PC-9 (cell line): ENCODE results near the gene STX7.

Experiments
- CTCF ChIP-seq: fragments of 200-600 bp; sonication (generic); conservative IDR thresholded peaks from 2 replicates; pipeline ENCODE4 v1.6.1; 2017; ENCODE audit warnings: mixed run types, antibody characterized with exemption, mild to moderate bottlenecking, moderate library complexity
- EZH2 ChIP-seq: fragments of 200-600 bp; sonication (generic); IDR thresholded peaks from 2 replicates; pipeline ENCODE4 v1.8.0; 2017; ENCODE audit warnings: antibody characterized with exemption, low read depth

GRCh38 chr6:132494954-132495353 lies 18.0 kb downstream of the STX7 start:
- TF ChIP-seq CTCF: no peak
- TF ChIP-seq EZH2: no peak
